HUDEP-2 (cell line): ENCODE data around the gene OBI1.

Source experiments
- DNase-seq, 76 experiments: peaks; one replicate each; lab custom pipeline; 2025; ENCODE audit not compliant: unreplicated experiment in 76 of 76; lab: John Stamatoyannopoulos, UW

Gene OBI1

GRCh38 chr13:78604782-78605611, 54.0 kb downstream of the OBI1 start:
- DNase-seq, result peak in 2 of 76 experiments; percentile 15 to 19

GRCh38 chr13:78603240-78603957, 55.6 kb downstream of the OBI1 start, which contains the start of gene POU4F1:
Gene POU4F1, minus strand, starts transcription at chr13:78603552. Its CDS starts 226 bp downstream, at chr13:78603326.
- peak in 72 of 76 experiments; percentile 10 to 90 (median 68) for DNase-seq

GRCh38 chr13:78602561-78603239, 56.3 kb downstream of the OBI1 start:
- peak in 16 of 76 experiments; percentile 6 to 37 (median 20) for DNase-seq

GRCh38 chr13:78601874-78602560, 56.9 kb downstream of the OBI1 start:
- no peak for DNase-seq

GRCh38 chr13:78601124-78601873, 57.7 kb downstream of the OBI1 start:
- DNase-seq, result peak in 4 of 76 experiments; percentile 4 to 8 (median 8)

GRCh38 chr13:78600280-78600883, 58.6 kb downstream of the OBI1 start:
- DNase-seq, result no peak

- no peak for DNase-seq
Measured at GRCh38 chr13:78599645-78600279, 59.2 kb downstream of the OBI1 start.

- DNase-seq, result no peak
Measured at GRCh38 chr13:78598966-78599644, 59.9 kb downstream of the OBI1 start.

- DNase-seq, result no peak
Measured at GRCh38 chr13:78598116-78598781, 60.7 kb downstream of the OBI1 start.

- no peak for DNase-seq
Measured at GRCh38 chr13:78597602-78597932, 61.4 kb downstream of the OBI1 start.

- peak in 1 of 76 experiments; percentile 26 for DNase-seq
Measured at GRCh38 chr13:78596736-78597601, 62.0 kb downstream of the OBI1 start.

GRCh38 chr13:78596399-78596735, 62.6 kb downstream of the OBI1 start:
- peak in 4 of 76 experiments; percentile 34 to 51 (median 42) for DNase-seq

- peak in 11 of 76 experiments; percentile 17 to 72 (median 39) for DNase-seq
Measured at GRCh38 chr13:78595495-78596398, 63.2 kb downstream of the OBI1 start.

- no peak for DNase-seq
Measured at GRCh38 chr13:78594456-78594975, 64.4 kb downstream of the OBI1 start.

GRCh38 chr13:78593652-78594455, 65.1 kb downstream of the OBI1 start:
- DNase-seq, result no peak
